GM23248 (cell line): ENCODE results near the gene EGR4. TPM values are rescaled to one million over a fixed set of nuclear protein-coding genes. Genes with fewer than 3 reads are reported as not detected.
"Not testable (repeated sequence)": the region's sequence is repeated elsewhere in the genome, so short reads cannot be mapped to it uniquely, and the experiment has no call there.

Experiments
- DNase-seq: peaks from one replicate; pipeline ENCODE4 v3.0.0-alpha.2; 2015
- H2AFZ ChIP-seq: fragments of 200-600 bp; sonication (generic); 2 replicates; pipeline ENCODE4 v1.6.1; 2016; ENCODE audit warnings: antibody characterized with exemption
- H3F3A ChIP-seq: fragments of 200-600 bp; sonication (generic); 2 replicates; pipeline ENCODE4 v1.6.1; 2016; ENCODE audit warnings: mild to moderate bottlenecking, antibody characterized with exemption, mixed run types; ENCODE audit not compliant: insufficient read depth
- H3K27ac ChIP-seq: fragments of 200-600 bp; sonication (generic); 2 replicates; pipeline ENCODE4 v1.5.1; 2016; ENCODE audit warnings: mild to moderate bottlenecking
- H3K27me3 ChIP-seq: fragments of 200-600 bp; sonication (generic); replicated peaks from 2 replicates; pipeline ENCODE4 v1.6.1; 2016; ENCODE audit warnings: mild to moderate bottlenecking; ENCODE audit not compliant: insufficient read depth
- H3K36me3 ChIP-seq: fragments of 200-600 bp; sonication (generic); 2 replicates; pipeline ENCODE4 v1.6.1; 2016; ENCODE audit warnings: low read depth, mild to moderate bottlenecking
- H3K4me1 ChIP-seq: fragments of 200-600 bp; sonication (generic); 2 replicates; pipeline ENCODE4 v1.6.1; 2016; ENCODE audit warnings: mild to moderate bottlenecking; ENCODE audit not compliant: insufficient read depth
- H3K4me2 ChIP-seq: fragments of 200-600 bp; sonication (generic); one replicate; pipeline ENCODE4 v1.6.1; 2016; ENCODE audit warnings: mild to moderate bottlenecking; ENCODE audit not compliant: unreplicated experiment
- H3K4me3 ChIP-seq: fragments of 200-600 bp; sonication (generic); 2 replicates; pipeline ENCODE4 v1.5.1; 2016; ENCODE audit warnings: mild to moderate bottlenecking
- H3K79me2 ChIP-seq: fragments of 200-600 bp; sonication (generic); 2 replicates; pipeline ENCODE4 v1.6.1; 2016; ENCODE audit warnings: mild to moderate bottlenecking; ENCODE audit not compliant: insufficient read depth
- H3K9ac ChIP-seq: fragments of 200-600 bp; sonication (generic); 2 replicates; pipeline ENCODE4 v1.6.1; 2016; ENCODE audit warnings: mild to moderate bottlenecking
- H3K9me2 ChIP-seq: fragments of 200-600 bp; sonication (generic); 2 replicates; pipeline ENCODE4 v1.6.1; 2016; ENCODE audit warnings: mixed run types, mild to moderate bottlenecking, moderate library complexity; ENCODE audit not compliant: insufficient read depth
- H3K9me3 ChIP-seq: fragments of 200-600 bp; sonication (generic); one replicate; pipeline ENCODE4 v1.6.1; 2017; ENCODE audit warnings: low read depth
- H4K20me1 ChIP-seq: fragments of 200-600 bp; sonication (generic); 2 replicates; pipeline ENCODE4 v1.6.0; 2016; ENCODE audit not compliant: insufficient read depth
- EZH2 ChIP-seq: fragments of 200-600 bp; sonication (generic); IDR thresholded peaks from 2 replicates; pipeline ENCODE4 v1.6.1; 2018; ENCODE audit warnings: antibody characterized with exemption, mild to moderate bottlenecking; ENCODE audit not compliant: insufficient read depth, poor library complexity, severe bottlenecking
- EZH2phosphoT487 ChIP-seq: fragments of 200-600 bp; sonication (generic); IDR thresholded peaks from 2 replicates; pipeline ENCODE4 v1.6.1; 2018; ENCODE audit warnings: antibody characterized with exemption, moderate library complexity, mild to moderate bottlenecking, low read depth; ENCODE audit not compliant: insufficient read depth
- WGBS, 2 experiments: methylation state at CpG; one replicate each; pipeline ENCODE4 v1.1.6; 2015 to 2017; ENCODE audit warnings: low lambda C conversion rate in 2 of 2, low coverage in 1 of 2; ENCODE audit errors: missing lambda C conversion rate in 2 of 2; 5-methylcytosine and 5-hydroxymethylcytosine counted together
- in situ Hi-C: fragments of 300-500 bp; cut with MboI; formaldehyde crosslinking; loops from 2 replicates; pipeline ENCODE4 v1.15.0; 2020
- polyA plus RNA-seq: library from polyadenylated mRNA; unstranded; fragments of >200 nt; fragmentation: Nextera tagmentation; extraction: Ambion mirVana; gene quantifications from 2 replicates; pipeline ENCODE4 v1.2.1, GENCODE V29; 2016
- total RNA-seq: library from RNA; depleted of rRNA; stranded (reverse); fragments of >200 nt; shearing (Covaris generic); gene quantifications from 2 replicates; pipeline ENCODE4 v1.2.3, GENCODE V29; 2014

The EGR4 gene
- total and polyA plus RNA-seq, 2 experiments from 2014 or later, result not detected

DNA sequence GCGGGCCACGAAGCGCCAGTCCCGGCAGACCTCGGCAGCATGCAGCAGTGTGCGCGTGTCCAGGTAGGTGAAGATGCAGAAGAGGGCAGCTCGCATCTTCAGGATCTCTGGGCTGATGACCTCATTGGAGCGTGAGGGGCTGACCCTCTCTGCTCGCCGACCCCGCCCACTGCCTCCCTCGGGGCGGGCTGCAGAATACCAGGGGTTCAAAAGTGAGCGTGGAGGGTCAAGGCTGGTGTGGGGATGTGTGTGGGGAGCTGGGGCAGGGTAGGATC is 29.1 kb downstream of the EGR4 start:
- TF ChIP-seq EZH2, result no peak
- TF ChIP-seq EZH2phosphoT487, result no peak
- H3K9ac ChIP-seq, result no peak overlapping the region
- H4K20me1 ChIP-seq, result no peaks in the 10 kb centered on the region
- H3K36me3 ChIP-seq, result no peaks in the 10 kb centered on the region
- no peak overlapping the region for H3K4me2 ChIP-seq
- H3K9me3 ChIP-seq, result no peaks in the 10 kb centered on the region
- H3K9me2 ChIP-seq, result no peaks in the 10 kb centered on the region
- no peak for DNase-seq
- H3K4me3 ChIP-seq, result no peak overlapping the region
- no peak overlapping the region for H3K27ac ChIP-seq
- 84 to 89% methylated on average over 15 of the region's 15 CpGs for WGBS, 2 experiments
- H3F3A ChIP-seq, result no peaks in the 10 kb centered on the region
- in situ Hi-C loops, result no loop called here
- H3K4me1 ChIP-seq, result no peaks in the 10 kb centered on the region
- 0 out of 2 replicates have a peak, but pooled peaks cover 10% of the 10 kb centered on the region for H3K27me3 ChIP-seq
- no peak overlapping the region for H2AFZ ChIP-seq
- H3K79me2 ChIP-seq, result no peaks in the 10 kb centered on the region

DNA sequence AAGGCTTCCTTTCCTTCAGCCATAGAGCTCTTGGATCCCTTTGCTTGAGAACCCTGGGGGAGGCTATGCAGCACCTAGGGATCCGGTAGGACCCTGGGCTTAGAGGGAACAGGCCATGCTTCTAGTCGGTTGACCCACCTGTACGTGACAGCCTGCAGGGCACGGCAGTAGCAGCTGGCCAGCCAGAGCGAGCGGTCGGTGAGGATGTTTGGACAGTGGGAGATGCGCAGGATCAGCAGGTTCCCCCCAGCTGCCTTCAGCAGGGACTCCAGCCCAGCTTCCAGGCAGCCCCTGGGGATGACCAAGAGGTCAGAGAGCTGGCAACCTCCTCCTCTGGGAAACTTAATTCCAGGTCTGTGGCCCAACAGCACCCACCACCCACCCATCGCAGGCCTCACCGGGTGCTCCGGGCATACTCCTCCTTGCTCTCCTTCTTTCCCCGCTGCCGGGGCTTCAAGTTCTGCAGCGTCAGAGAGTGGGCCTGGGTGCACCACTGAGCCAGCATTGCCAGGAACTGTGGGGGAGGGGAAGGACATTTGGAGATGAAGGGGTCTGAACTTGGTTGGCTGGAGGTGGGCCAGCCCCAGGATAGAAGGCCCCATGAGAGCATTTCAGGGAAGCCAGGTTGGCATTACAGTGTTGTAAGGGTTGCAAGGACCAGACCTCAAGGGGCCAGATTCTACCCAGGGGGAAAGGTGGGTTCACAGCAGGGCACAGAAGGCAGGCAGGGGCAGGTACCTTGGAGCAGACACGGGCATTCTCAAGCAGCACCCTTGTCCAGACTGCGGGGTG is 29.6 kb downstream of the EGR4 start:
- H3K9ac ChIP-seq, result no peak overlapping the region
- no peak overlapping the region for H3K4me2 ChIP-seq
- no peaks in the 10 kb centered on the region for H3K79me2 ChIP-seq
- no peak overlapping the region for H3K4me3 ChIP-seq
- no peak overlapping the region for H3K27ac ChIP-seq
- no peaks in the 10 kb centered on the region for H3K9me3 ChIP-seq
- H4K20me1 ChIP-seq, result no peaks in the 10 kb centered on the region
- no peak for DNase-seq
- H3K9me2 ChIP-seq, result no peaks in the 10 kb centered on the region
- WGBS, 2 experiments, result 90 to 94% methylated on average over 15 to 16 of the region's 16 CpGs
- H3K4me1 ChIP-seq, result no peaks in the 10 kb centered on the region
- in situ Hi-C loops, result no loop called here
- no peaks in the 10 kb centered on the region for H3F3A ChIP-seq
- H3K36me3 ChIP-seq, result no peaks in the 10 kb centered on the region
- TF ChIP-seq EZH2, result no peak
- TF ChIP-seq EZH2phosphoT487, result no peak
- no peak overlapping the region for H2AFZ ChIP-seq
- 0 out of 2 replicates have a peak, but pooled peaks cover 10% of the 10 kb centered on the region for H3K27me3 ChIP-seq

DNA sequence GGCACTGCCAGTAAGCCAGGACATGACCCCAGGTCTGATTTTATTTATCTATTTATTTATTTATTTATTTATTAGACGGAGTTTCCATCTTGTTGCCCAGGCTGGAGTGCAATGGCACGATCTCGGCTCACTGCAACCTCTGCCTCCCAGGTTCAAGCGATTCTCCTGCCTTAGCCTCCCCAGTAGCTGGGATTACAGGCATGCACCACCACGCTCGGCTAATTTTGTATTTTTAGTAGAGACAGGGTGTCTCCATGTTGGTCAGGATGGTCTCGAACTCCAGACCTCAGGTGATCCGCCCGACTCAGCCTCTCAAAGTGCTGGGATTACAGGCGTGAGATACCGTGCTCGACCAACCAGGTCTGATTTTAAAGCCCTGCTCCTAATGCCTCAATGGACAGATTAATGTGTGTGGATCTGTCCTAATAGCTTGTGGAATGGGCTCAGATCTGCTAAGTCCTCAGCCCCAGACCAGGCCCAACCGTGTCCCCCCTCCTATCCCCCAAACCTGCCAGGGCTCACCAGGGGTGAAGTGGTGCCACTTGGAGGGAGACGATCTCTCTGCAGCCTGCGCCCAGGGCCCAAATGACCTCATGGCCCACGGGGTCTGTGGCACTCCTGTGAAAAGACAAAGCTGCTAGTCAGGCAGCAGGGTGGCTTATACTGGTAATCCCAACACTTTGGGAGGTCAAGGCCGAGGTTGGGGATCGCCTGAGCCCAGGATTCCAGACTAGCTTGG is 30.5 kb downstream of the EGR4 start:
- H3F3A ChIP-seq, H3K4me3 ChIP-seq, H3K27me3 ChIP-seq, H2AFZ ChIP-seq, H3K79me2 ChIP-seq, H3K4me2 ChIP-seq, H3K9me2 ChIP-seq, H3K27ac ChIP-seq, DNase-seq, H3K36me3 ChIP-seq, H3K4me1 ChIP-seq, in situ Hi-C loops, H3K9ac ChIP-seq, H4K20me1 ChIP-seq, H3K9me3 ChIP-seq: not testable (repeated sequence)
- WGBS, 2 experiments, result 87 to 90% methylated on average over 18 of the region's 18 CpGs

- H2AFZ ChIP-seq, result no peak overlapping the region
- no peaks in the 10 kb centered on the region for H3K4me1 ChIP-seq
- no peaks in the 10 kb centered on the region for H3K27me3 ChIP-seq
- no peaks in the 10 kb centered on the region for H4K20me1 ChIP-seq
- in situ Hi-C loops, result no loop called here
- H3F3A ChIP-seq, result no peaks in the 10 kb centered on the region
- H3K9me3 ChIP-seq, result no peaks in the 10 kb centered on the region
- H3K36me3 ChIP-seq, result no peaks in the 10 kb centered on the region
- H3K4me2 ChIP-seq, result no peak overlapping the region
- H3K27ac ChIP-seq, result no peak overlapping the region
- H3K4me3 ChIP-seq, result no peak overlapping the region
- TF ChIP-seq EZH2, result no peak
- no peak for TF ChIP-seq EZH2phosphoT487
- 97% methylated on average over 4 of the region's 4 CpGs for WGBS, 2 experiments
- no peak overlapping the region for H3K9ac ChIP-seq
- no peak for DNase-seq
- no peaks in the 10 kb centered on the region for H3K79me2 ChIP-seq
- H3K9me2 ChIP-seq, result no peaks in the 10 kb centered on the region
Measured at GRCh38 chr2:73262108-73262651, 31.2 kb downstream of the EGR4 start.
